Progenitor cell of endocrine pancreas (in vitro differentiated cells): ENCODE data around the gene PAX7. TPM values are rescaled to one million over a fixed set of nuclear protein-coding genes. Genes with fewer than 3 reads are reported as not detected.

ENCODE experiments used
- DNase-seq: peaks from one replicate; pipeline ENCODE4 v3.0.0; 2021; ENCODE audit warnings: low spot score; ENCODE audit not compliant: unreplicated experiment
- H3K27ac Mint-ChIP-seq: 2 replicates; pipeline ENCODE4 v1.8.0; 2021; ENCODE audit warnings: mild to moderate bottlenecking, moderate library complexity, mixed read lengths
- H3K27me3 Mint-ChIP-seq: 2 replicates; pipeline ENCODE4 v1.8.0; 2021; ENCODE audit warnings: mixed read lengths
- H3K36me3 Mint-ChIP-seq: 2 replicates; pipeline ENCODE4 v1.8.0; 2022; ENCODE audit warnings: mixed read lengths; ENCODE audit not compliant: insufficient read depth
- H3K4me1 Mint-ChIP-seq: 2 replicates; pipeline ENCODE4 v1.8.0; 2021; ENCODE audit warnings: low read depth, mixed read lengths
- H3K4me3 Mint-ChIP-seq: 2 replicates; pipeline ENCODE4 v1.8.0; 2021; ENCODE audit warnings: low read depth, mild to moderate bottlenecking, moderate library complexity, mixed read lengths
- H3K9me3 Mint-ChIP-seq: 2 replicates; pipeline ENCODE4 v1.8.0; 2021; ENCODE audit warnings: low read depth, mixed read lengths
- total RNA-seq: library from RNA; stranded (reverse); gene quantifications from 2 replicates; pipeline ENCODE4 v1.2.1, GENCODE V29; 2021
- TF ChIP-seq, protein P1 (sequence below): fragments of 200-600 bp; sonication (generic); IDR thresholded peaks from one replicate; pipeline ENCODE4 v1.5.0; 2021; ENCODE audit warnings: antibody characterized with exemption, mild to moderate bottlenecking; ENCODE audit not compliant: unreplicated experiment

The PAX7 gene
- total RNA-seq, 1 donor from 2014 or later = not detected

DNA sequence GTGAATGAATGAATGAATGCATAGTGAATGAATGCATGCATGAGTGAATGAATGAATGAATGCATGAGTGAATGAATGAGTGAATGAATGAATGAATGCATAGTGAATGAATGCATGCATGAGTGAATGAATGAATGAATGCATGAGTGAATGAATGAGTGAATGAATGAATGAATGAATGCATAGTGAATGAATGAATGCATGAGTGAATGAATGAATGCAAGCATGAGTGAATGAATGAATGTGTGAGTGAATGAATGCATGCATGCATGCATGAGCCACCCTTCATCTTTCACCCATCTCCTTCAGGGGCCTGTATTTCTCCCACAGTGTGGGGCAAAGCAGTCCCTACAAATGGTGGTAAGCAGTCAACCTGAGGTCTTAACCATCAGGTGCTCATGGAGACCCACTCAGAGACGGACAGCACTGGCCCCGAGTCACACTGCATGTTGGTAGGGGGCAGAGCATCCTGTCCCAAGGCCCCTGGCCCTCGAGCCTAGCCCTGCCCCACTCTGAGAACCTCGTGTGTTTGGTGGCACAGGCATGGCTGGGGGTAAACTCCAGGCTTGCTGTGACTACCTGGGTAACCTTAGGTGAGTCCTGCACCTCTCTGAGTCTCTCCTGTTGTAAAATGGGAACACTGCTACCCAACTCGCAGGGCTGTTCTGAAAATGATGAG is 28.0 kb upstream of the PAX7 start:
- Mint-ChIP-seq H3K4me3 (no peak overlapping the region), H3K27me3 (peaks cover 80% of the 10 kb centered on the region), H3K9me3 (no peaks in the 10 kb centered on the region), H3K27ac (no peak overlapping the region), H3K4me1 (no peaks in the 10 kb centered on the region), H3K36me3 (no peaks in the 10 kb centered on the region)
- DNase-seq = no peak
- TF ChIP-seq, protein P1, sequence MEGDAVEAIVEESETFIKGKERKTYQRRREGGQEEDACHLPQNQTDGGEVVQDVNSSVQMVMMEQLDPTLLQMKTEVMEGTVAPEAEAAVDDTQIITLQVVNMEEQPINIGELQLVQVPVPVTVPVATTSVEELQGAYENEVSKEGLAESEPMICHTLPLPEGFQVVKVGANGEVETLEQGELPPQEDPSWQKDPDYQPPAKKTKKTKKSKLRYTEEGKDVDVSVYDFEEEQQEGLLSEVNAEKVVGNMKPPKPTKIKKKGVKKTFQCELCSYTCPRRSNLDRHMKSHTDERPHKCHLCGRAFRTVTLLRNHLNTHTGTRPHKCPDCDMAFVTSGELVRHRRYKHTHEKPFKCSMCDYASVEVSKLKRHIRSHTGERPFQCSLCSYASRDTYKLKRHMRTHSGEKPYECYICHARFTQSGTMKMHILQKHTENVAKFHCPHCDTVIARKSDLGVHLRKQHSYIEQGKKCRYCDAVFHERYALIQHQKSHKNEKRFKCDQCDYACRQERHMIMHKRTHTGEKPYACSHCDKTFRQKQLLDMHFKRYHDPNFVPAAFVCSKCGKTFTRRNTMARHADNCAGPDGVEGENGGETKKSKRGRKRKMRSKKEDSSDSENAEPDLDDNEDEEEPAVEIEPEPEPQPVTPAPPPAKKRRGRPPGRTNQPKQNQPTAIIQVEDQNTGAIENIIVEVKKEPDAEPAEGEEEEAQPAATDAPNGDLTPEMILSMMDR = no peak

DNA sequence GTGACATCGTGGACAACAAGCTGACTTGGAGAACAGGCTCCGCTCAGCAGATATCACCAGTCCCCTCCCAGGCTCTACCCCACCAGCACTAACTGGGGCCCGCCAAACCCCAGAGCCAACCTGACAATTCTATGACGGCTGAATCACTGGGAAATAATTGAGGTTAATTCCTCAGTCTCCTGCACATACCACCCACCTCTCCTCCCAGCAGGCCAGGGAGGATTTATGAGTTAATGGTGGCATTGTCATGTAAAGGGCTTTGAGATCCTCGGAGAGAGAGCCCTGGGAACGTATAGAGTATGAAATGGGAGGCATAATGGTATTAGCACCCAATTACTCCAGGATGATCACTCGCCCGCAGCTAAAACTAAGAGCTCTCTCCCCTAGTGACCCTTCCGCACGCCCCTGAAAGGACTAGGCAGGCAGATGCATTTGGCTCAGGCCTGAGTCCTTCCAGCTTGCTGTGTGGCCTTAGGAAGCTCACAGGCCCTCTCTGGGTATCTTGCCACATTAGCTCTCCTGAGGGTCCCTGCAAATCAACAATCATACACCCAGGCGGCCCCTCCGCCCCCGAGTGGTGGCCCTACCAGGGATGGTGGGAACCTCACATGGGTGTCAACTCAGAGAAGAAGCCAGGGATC is 27.3 kb upstream of the PAX7 start:
- no peak overlapping the region for H3K4me3 Mint-ChIP-seq
- H3K36me3 Mint-ChIP-seq = no peaks in the 10 kb centered on the region
- H3K27me3 Mint-ChIP-seq = peaks cover 80% of the 10 kb centered on the region
- H3K4me1 Mint-ChIP-seq = no peaks in the 10 kb centered on the region
- TF ChIP-seq, protein P1 = no peak
- DNase-seq = no peak
- no peaks in the 10 kb centered on the region for H3K9me3 Mint-ChIP-seq
- H3K27ac Mint-ChIP-seq = no peak overlapping the region

DNA sequence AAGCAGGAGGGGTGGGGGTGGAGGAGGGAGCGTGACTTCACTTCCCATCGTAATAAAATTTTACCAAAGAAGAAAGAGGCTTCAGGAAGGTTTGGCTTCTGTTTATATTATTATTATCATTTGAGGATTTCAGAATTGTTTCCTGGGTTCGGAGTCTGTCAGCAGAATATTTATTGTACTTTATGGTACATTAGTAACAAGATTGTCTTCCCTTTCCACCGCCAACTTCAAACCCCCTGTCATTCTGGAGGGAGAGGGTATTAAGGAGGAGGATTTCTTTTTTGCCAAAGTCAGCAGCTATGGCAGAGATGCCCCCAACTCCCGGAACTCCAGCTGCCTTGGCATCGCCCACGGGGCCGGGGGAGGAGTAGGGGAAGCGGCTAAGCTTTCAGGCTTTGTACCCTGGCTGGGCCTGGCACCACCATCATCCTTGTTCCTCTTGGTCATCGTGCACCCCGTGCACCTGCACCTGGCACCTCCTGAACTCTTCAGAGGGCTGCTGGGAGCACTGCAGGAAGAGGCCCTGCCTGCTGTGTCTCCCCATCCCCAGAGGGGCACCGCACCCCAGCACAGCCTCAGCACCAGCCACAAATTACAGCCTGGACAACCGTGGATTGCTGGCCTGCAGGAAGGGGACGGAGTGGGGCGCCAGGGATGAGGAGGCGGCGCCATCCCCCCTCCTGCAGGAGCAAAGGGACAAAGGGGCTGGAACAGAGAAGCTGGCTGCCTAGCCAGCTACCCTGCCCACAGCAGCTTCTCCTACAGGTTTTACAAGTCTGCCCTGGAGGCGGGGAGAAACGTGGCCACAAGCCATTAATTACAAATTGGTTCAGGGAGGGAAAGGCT is 24.0 kb upstream of the PAX7 start:
- no peak for DNase-seq
- Mint-ChIP-seq H3K27me3 (peaks cover 74% of the 10 kb centered on the region), H3K36me3 (no peaks in the 10 kb centered on the region), H3K9me3 (no peaks in the 10 kb centered on the region), H3K4me3 (no peak overlapping the region), H3K27ac (no peak overlapping the region), H3K4me1 (no peaks in the 10 kb centered on the region)
- TF ChIP-seq, protein P1 = no peak

DNA sequence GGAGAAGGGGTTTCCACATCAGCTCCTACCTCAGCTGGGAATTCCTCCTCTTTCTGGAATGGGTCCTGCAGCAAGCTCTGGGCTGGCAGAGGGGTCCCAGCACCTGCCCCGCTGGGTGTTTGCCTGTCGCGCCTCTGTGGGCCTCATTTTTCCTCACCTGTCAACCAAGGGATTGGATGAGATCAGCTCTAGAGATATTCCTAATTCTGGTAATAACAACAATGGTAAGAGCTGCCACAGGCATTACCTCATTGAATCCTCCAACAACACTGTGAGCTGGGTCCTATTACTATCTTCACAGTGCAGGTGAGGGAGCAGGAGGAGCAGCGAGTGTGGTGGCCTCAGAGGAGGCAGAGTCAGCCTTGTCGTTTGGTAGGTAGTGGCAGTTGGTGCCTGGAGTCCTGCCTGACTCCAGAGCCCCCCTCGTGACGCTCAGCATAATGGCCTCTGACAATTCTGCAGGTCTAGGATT is 23.3 kb upstream of the PAX7 start:
- no peak overlapping the region for H3K4me3 Mint-ChIP-seq
- H3K27ac Mint-ChIP-seq = no peak overlapping the region
- no peaks in the 10 kb centered on the region for H3K36me3 Mint-ChIP-seq
- H3K27me3 Mint-ChIP-seq = peaks cover 74% of the 10 kb centered on the region
- no peak for DNase-seq
- H3K9me3 Mint-ChIP-seq = no peaks in the 10 kb centered on the region
- H3K4me1 Mint-ChIP-seq = no peaks in the 10 kb centered on the region
- TF ChIP-seq, protein P1 = no peak

DNA sequence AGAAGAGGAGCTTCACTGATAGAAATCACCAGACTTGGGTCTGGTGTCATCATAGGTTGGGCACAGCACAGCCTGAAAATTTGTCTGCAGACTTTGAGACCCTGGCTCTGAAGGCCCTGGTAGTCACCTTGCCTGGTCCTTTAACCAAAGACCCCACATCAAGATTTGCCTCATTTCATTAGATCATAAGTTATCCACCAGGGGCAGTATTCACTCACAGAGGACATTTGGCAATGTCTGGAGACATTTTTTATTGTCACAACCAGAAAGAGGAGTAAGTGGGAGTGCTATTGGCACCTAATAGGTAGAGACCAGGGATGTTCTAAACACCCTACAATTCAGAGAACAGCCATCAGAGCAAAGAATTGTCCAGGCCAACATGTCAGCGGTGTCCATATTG is 22.1 kb upstream of the PAX7 start:
- no peak overlapping the region for H3K27ac Mint-ChIP-seq
- DNase-seq = no peak

More for the DNA sequence above, 22.1 kb upstream of the PAX7 start:
- H3K9me3 Mint-ChIP-seq = no peaks in the 10 kb centered on the region
- no peaks in the 10 kb centered on the region for H3K4me1 Mint-ChIP-seq
- TF ChIP-seq, protein P1 = no peak
- peaks cover 74% of the 10 kb centered on the region for H3K27me3 Mint-ChIP-seq
- no peaks in the 10 kb centered on the region for H3K36me3 Mint-ChIP-seq
- no peak overlapping the region for H3K4me3 Mint-ChIP-seq
